ENCODE measurements around the gene TSPAN7.

TSPAN7 gene

DNA sequence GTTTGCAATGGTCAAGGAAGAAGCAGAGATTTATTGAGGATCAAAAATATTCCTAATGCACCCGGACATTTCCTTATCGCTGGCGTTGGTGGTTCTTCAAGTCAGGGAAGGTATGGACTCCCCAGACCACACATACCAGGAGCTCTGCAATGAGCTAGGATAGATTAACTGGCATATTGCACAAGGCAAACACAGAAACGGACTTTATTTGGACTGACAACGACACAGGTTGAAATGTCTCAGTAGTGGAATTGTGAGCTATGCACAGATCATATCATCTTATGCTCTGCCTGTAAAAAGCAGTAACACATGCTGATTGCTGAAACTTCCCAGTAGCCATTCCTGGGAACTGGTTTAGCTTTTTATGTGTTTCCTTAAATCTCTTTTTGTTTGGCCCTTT lies 1.7 kb downstream of the TSPAN7 start:
- Mint-ChIP-seq H3K4me1 (ENCODE audit: low read depth) (peaks cover 19% of the 10 kb centered on the region), H3K4me3 (no peak overlapping the region), H3K27ac (no peak overlapping the region), H3K36me3 (ENCODE audit: low read depth) (no peaks in the 10 kb centered on the region), H3K9me3 (no peaks in the 10 kb centered on the region), H3K27me3 (peaks cover 21% of the 10 kb centered on the region)
- intact Hi-C loops (cut with micrococcal nuclease) = no loop called here

DNA sequence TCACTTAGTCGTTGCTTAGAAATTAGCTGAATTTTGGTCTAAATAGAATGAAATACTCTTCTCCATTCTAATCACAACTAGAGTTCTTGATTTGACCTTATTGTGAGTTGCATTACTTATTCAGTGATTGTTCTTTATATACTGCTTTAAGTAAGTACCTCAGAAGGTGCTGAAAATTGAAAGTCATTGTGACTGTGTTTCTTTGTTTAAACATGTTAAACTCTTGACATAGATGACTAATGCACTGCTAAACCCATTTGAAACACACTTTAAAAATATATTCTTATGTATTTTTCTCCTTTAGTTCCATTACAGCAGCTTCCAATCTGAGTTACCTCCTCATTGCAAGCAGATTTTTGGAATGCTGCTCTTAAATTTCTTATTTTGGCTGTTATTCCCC lies 9.1 kb downstream of the TSPAN7 start:
- Mint-ChIP-seq H3K9me3 (no peaks in the 10 kb centered on the region), H3K4me3 (no peak overlapping the region), H3K27ac (no peak overlapping the region), H3K36me3 (ENCODE audit: low read depth) (no peaks in the 10 kb centered on the region), H3K27me3 (no peaks in the 10 kb centered on the region), H3K4me1 (ENCODE audit: low read depth) (no peaks in the 10 kb centered on the region)
- intact Hi-C loops (cut with micrococcal nuclease) = no loop called here

DNA sequence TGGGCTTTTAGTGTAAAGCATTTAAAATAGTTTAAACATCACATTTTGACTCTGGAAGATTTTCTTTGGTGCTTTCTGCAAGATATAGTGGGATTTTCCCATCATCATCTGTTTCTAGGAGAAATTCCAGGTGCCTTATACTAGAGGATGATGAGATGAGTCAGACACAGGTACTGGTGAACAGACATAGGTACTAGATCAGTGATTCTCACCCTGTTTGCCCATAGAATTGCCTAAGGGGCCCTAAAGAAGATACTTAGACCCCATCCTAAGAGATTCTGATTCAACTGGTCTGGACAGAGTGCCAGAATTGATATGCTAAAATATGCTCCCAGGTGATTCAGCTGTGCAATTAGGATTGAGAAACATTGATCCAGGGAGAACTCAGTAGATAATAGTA lies 9.7 kb downstream of the TSPAN7 start:
- no peaks in the 10 kb centered on the region for H3K4me1 Mint-ChIP-seq (ENCODE audit: low read depth)
- intact Hi-C loops (cut with micrococcal nuclease) = no loop called here
- no peaks in the 10 kb centered on the region for H3K9me3 Mint-ChIP-seq
- H3K27ac Mint-ChIP-seq = no peak overlapping the region
- H3K27me3 Mint-ChIP-seq = no peaks in the 10 kb centered on the region
- H3K4me3 Mint-ChIP-seq = no peak overlapping the region
- H3K36me3 Mint-ChIP-seq (ENCODE audit: low read depth) = no peaks in the 10 kb centered on the region

- Mint-ChIP-seq H3K4me1 (ENCODE audit: low read depth) (no peaks in the 10 kb centered on the region), H3K27me3 (no peaks in the 10 kb centered on the region), H3K4me3 (no peak overlapping the region), H3K9me3 (no peaks in the 10 kb centered on the region), H3K27ac (no peak overlapping the region), H3K36me3 (ENCODE audit: low read depth) (no peaks in the 10 kb centered on the region)
- intact Hi-C loops (cut with micrococcal nuclease) = no loop called here
Measured at GRCh38 chrX:38574858-38575257, 13.5 kb downstream of the TSPAN7 start.

DNA sequence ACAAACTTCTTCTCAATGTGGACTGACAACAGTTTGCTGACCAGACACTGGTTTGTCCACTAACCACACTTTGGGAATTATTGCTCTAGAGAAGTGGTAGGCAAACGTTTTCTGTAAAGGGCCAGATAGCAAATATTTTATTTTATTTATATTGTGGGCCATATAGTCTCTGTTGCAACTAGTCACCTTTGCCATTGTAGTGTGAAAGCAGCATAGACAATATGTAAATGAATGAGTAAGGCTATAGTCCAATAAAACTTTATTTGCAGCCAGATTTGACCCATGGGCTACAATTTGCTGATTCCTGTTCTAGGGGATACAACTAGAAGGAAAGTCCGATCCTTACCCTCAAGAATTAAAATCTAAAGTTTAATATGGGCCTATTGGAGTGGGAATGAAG lies 14.5 kb downstream of the TSPAN7 start:
- Mint-ChIP-seq H3K4me1 (ENCODE audit: low read depth) (no peaks in the 10 kb centered on the region), H3K27me3 (no peaks in the 10 kb centered on the region), H3K4me3 (no peak overlapping the region), H3K36me3 (ENCODE audit: low read depth) (no peaks in the 10 kb centered on the region), H3K27ac (no peak overlapping the region), H3K9me3 (no peaks in the 10 kb centered on the region)
- intact Hi-C loops (cut with micrococcal nuclease) = no loop called here

DNA sequence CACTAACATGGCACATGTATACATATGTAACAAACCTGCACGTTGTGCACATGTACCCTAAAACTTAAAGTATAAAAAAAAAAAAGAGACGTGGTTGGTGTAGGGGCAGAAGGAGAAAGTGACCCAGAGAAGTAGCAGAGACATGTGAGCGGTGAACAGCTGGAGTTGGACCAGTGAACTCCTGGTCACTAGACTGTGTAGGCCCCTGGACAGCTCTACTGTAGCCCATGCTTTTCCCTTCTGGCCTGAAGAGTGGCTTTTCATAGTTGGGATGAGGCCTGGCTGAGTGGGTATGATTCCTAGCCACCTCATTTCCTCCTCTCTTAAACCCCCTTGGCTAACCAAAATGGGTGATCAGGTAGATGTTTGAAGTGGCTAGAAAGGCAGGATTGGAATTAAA lies 16.4 kb downstream of the TSPAN7 start:
- H3K27ac Mint-ChIP-seq = no peak overlapping the region
- H3K4me3 Mint-ChIP-seq = no peak overlapping the region
- H3K36me3 Mint-ChIP-seq (ENCODE audit: low read depth) = no peaks in the 10 kb centered on the region
- H3K4me1 Mint-ChIP-seq (ENCODE audit: low read depth) = no peaks in the 10 kb centered on the region
- no peaks in the 10 kb centered on the region for H3K9me3 Mint-ChIP-seq
- no peaks in the 10 kb centered on the region for H3K27me3 Mint-ChIP-seq
- intact Hi-C loops (cut with micrococcal nuclease) = no loop called here

DNA sequence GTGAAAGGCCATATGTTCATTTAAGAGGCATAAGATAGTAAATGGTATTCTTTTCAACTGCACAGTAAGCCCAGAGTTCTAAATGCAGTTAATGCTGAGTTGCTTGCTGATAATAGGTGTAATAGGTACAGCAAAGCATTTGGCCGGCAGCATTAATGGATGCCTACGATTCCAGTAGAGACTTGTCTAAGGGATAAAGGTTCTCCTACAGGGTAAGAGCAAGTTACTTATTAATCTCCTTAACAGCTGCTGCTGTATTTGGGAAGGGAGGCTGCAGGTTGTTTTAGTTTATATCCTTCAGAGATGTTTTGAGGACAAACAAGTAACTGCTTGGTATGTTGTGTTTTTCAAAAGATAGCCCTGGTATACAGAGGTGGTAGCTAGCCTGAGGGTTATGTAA lies 16.8 kb downstream of the TSPAN7 start:
- no peaks in the 10 kb centered on the region for H3K4me1 Mint-ChIP-seq (ENCODE audit: low read depth)
- H3K27me3 Mint-ChIP-seq = no peaks in the 10 kb centered on the region
- no peaks in the 10 kb centered on the region for H3K9me3 Mint-ChIP-seq
- intact Hi-C loops (cut with micrococcal nuclease) = no loop called here
- no peaks in the 10 kb centered on the region for H3K36me3 Mint-ChIP-seq (ENCODE audit: low read depth)
- no peak overlapping the region for H3K4me3 Mint-ChIP-seq
- H3K27ac Mint-ChIP-seq = no peak overlapping the region

DNA sequence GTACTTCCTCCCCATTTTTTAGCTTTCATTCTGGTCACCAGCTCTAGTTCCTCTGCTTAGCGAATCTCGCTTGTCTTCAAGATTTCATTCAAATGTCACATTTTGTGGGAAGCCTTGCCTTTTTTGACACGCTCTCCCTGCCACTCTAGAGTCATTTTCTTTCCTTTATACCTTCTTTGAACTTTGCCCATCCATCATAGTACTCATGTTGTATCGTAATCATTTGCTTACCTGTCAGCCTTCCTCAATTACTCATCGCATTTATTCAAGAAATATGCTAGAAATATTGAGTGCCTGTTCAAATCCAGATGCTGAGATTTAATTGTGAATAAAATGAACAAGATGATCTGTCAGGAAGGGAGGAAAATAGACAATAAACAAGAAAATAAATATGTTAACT lies 21.8 kb downstream of the TSPAN7 start:
- Mint-ChIP-seq H3K9me3 (no peaks in the 10 kb centered on the region), H3K36me3 (ENCODE audit: low read depth) (no peaks in the 10 kb centered on the region), H3K4me1 (ENCODE audit: low read depth) (no peaks in the 10 kb centered on the region), H3K4me3 (no peak overlapping the region), H3K27ac (no peak overlapping the region), H3K27me3 (peaks cover 2% of the 10 kb centered on the region)
- intact Hi-C loops (cut with micrococcal nuclease) = no loop called here

DNA sequence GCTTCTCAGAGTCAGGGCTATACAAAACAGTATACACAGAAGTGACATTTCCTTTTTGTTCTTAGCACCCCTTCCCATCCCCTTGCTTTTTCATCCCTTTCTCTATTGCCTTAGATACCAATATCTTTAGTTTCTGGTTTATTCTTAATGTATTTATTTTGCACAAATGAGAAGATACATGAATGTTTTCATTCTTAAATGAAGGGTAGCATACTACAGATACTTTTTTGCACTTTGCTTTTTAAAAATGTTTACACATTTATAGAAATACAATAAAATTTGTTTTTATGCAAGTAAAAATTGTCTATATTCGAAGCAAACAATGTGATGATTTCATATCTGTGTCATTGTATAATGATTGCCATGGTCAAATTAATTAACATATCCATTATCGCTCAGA lies 33.1 kb downstream of the TSPAN7 start:
- intact Hi-C loops (cut with micrococcal nuclease) = no loop called here
- no peak overlapping the region for H3K27ac Mint-ChIP-seq
- H3K4me3 Mint-ChIP-seq = no peak overlapping the region
- H3K4me1 Mint-ChIP-seq (ENCODE audit: low read depth) = no peaks in the 10 kb centered on the region
- H3K27me3 Mint-ChIP-seq = no peaks in the 10 kb centered on the region
- no peaks in the 10 kb centered on the region for H3K36me3 Mint-ChIP-seq (ENCODE audit: low read depth)
- peaks cover 6% of the 10 kb centered on the region for H3K9me3 Mint-ChIP-seq

GRCh38 chrX:38595801-38596200 lies 34.5 kb downstream of the TSPAN7 start:
- Mint-ChIP-seq H3K4me1 (ENCODE audit: low read depth) (no peaks in the 10 kb centered on the region), H3K9me3 (peaks cover 6% of the 10 kb centered on the region), H3K27me3 (no peaks in the 10 kb centered on the region), H3K36me3 (ENCODE audit: low read depth) (no peaks in the 10 kb centered on the region), H3K4me3 (no peak overlapping the region), H3K27ac (no peak overlapping the region)
- intact Hi-C loops (cut with micrococcal nuclease) = no loop called here

- Mint-ChIP-seq H3K27me3 (no peaks in the 10 kb centered on the region), H3K4me1 (ENCODE audit: low read depth) (no peaks in the 10 kb centered on the region), H3K36me3 (ENCODE audit: low read depth) (no peaks in the 10 kb centered on the region), H3K4me3 (no peak overlapping the region), H3K9me3 (peaks cover 3% of the 10 kb centered on the region), H3K27ac (no peak overlapping the region)
- intact Hi-C loops (cut with micrococcal nuclease) = no loop called here
Measured at GRCh38 chrX:38596939-38597338, 35.6 kb downstream of the TSPAN7 start.

- Mint-ChIP-seq H3K27ac (no peak overlapping the region), H3K27me3 (no peaks in the 10 kb centered on the region), H3K36me3 (ENCODE audit: low read depth) (no peaks in the 10 kb centered on the region), H3K9me3 (no peaks in the 10 kb centered on the region), H3K4me1 (ENCODE audit: low read depth) (no peaks in the 10 kb centered on the region), H3K4me3 (no peak overlapping the region)
- intact Hi-C loops (cut with micrococcal nuclease) = no loop called here
Measured at GRCh38 chrX:38599796-38600755, 38.7 kb downstream of the TSPAN7 start.

- intact Hi-C loops (cut with micrococcal nuclease) = no loop called here
- H3K9me3 Mint-ChIP-seq = no peaks in the 10 kb centered on the region
- H3K4me3 Mint-ChIP-seq = no peak overlapping the region
- H3K4me1 Mint-ChIP-seq (ENCODE audit: low read depth) = no peaks in the 10 kb centered on the region
- no peak overlapping the region for H3K27ac Mint-ChIP-seq
- H3K27me3 Mint-ChIP-seq = no peaks in the 10 kb centered on the region
- H3K36me3 Mint-ChIP-seq (ENCODE audit: low read depth) = no peaks in the 10 kb centered on the region
Measured at GRCh38 chrX:38601866-38602265, 40.5 kb downstream of the TSPAN7 start.

DNA sequence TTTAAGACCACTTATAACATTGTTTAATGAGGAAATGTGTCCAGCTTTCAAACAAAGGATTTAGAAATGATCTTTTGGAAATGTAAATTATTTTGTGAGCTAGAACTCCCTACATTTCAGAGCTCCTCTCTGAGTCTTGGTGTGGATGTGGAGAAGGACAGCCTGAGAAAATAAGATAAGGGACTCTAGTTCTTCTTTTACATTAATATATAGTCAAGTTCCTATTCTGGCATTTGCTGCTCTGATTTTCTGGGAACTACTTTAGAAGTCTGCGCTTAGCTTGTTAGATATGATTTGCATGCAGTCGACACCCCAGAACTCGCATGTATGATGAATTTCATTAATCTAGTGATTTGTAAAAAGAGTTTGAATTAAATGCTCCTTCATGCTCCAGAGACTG lies 45.5 kb downstream of the TSPAN7 start:
- H3K4me1 Mint-ChIP-seq (ENCODE audit: low read depth) = no peaks in the 10 kb centered on the region
- H3K27me3 Mint-ChIP-seq = no peaks in the 10 kb centered on the region
- no peak overlapping the region for H3K27ac Mint-ChIP-seq
- intact Hi-C loops (cut with micrococcal nuclease) = no loop called here
- no peaks in the 10 kb centered on the region for H3K9me3 Mint-ChIP-seq
- H3K4me3 Mint-ChIP-seq = no peak overlapping the region
- no peaks in the 10 kb centered on the region for H3K36me3 Mint-ChIP-seq (ENCODE audit: low read depth)

GRCh38 chrX:38607976-38608375 lies 46.6 kb downstream of the TSPAN7 start:
- no peaks in the 10 kb centered on the region for H3K4me1 Mint-ChIP-seq (ENCODE audit: low read depth)
- intact Hi-C loops (cut with micrococcal nuclease) = no loop called here
- H3K27me3 Mint-ChIP-seq = no peaks in the 10 kb centered on the region
- no peaks in the 10 kb centered on the region for H3K36me3 Mint-ChIP-seq (ENCODE audit: low read depth)
- H3K27ac Mint-ChIP-seq = no peak overlapping the region
- no peak overlapping the region for H3K4me3 Mint-ChIP-seq
- no peaks in the 10 kb centered on the region for H3K9me3 Mint-ChIP-seq
